Activated B cell treated with CpG ODN at 0.5 μM for 24 hours (primary cell): ENCODE results near the gene ARL13B. TPM values are rescaled to one million over a fixed set of nuclear protein-coding genes. Genes with fewer than 3 reads are reported as not detected.

Experiments
- ATAC-seq: fragments of 200-7000 bp; cut with Tn5 transposase; one replicate; pipeline ENCODE4 v1.10.0; 2021; ENCODE audit warnings: low read depth, mild to moderate bottlenecking, moderate library complexity
- CTCF ChIA-PET: fragments of 350-600 bp; sonication (Branson Sonifier 250); formaldehyde crosslinking; loops from one replicate; lab custom pipeline; 2021; ENCODE audit warnings: antibody characterized with exemption; lab: Charles Lee
- POLR2A ChIA-PET: fragments of 350-600 bp; sonication (Branson Sonifier 250); formaldehyde crosslinking; loops from one replicate; lab custom pipeline; 2021; ENCODE audit warnings: antibody characterized with exemption; lab: Charles Lee
- DNase-seq: peaks from one replicate; pipeline ENCODE4 v3.0.0; 2022
- H3K27ac Mint-ChIP-seq: one replicate; pipeline ENCODE4 v1.8.0; 2020; ENCODE audit warnings: mixed read lengths
- H3K27me3 Mint-ChIP-seq: one replicate; pipeline ENCODE4 v1.8.0; 2021; ENCODE audit warnings: mixed read lengths
- H3K36me3 Mint-ChIP-seq: one replicate; pipeline ENCODE4 v1.8.0; 2021; ENCODE audit warnings: low read depth, mixed read lengths
- H3K4me1 Mint-ChIP-seq: one replicate; pipeline ENCODE4 v1.8.0; 2021; ENCODE audit warnings: mixed read lengths
- H3K4me3 Mint-ChIP-seq: one replicate; pipeline ENCODE4 v1.8.0; 2020; ENCODE audit warnings: mild to moderate bottlenecking, mixed read lengths
- H3K9me3 Mint-ChIP-seq: one replicate; pipeline ENCODE4 v1.8.0; 2020; ENCODE audit warnings: mixed read lengths
- intact Hi-C: fragments of 100-400 bp; cut with micrococcal nuclease; formaldehyde crosslinking; loops from one replicate; pipeline ENCODE4 v1.15.1; 2024
- total RNA-seq: library from RNA; stranded (reverse); gene quantifications from 2 replicates; pipeline ENCODE4 v1.2.3, GENCODE V29; 2022
- TF ChIP-seq, protein P1 (sequence below): fragments of 200-600 bp; IDR thresholded peaks from one replicate; pipeline ENCODE4 v1.8.0; 2022; ENCODE audit warnings: antibody characterized with exemption, mild to moderate bottlenecking

Gene ARL13B
- total RNA-seq, 1 donor from 2014 or later = 12.1 TPM

- POLR2A ChIA-PET = interaction anchor here (0.7 kb wide), 1 partner anchor 48 kb away, joined by 4 read pairs; no protein-coding TSS in a partner anchor
- intact Hi-C loops = no loop called here
- Mint-ChIP-seq H3K27me3 (no peaks in the 10 kb centered on the region), H3K9me3 (no peaks in the 10 kb centered on the region), H3K4me1 (no peaks in the 10 kb centered on the region), H3K27ac (no peak overlapping the region), H3K36me3 (no peaks in the 10 kb centered on the region), H3K4me3 (no peak overlapping the region)
- ATAC-seq (no peak), DNase-seq (no peak)
- TF ChIP-seq, protein P1, sequence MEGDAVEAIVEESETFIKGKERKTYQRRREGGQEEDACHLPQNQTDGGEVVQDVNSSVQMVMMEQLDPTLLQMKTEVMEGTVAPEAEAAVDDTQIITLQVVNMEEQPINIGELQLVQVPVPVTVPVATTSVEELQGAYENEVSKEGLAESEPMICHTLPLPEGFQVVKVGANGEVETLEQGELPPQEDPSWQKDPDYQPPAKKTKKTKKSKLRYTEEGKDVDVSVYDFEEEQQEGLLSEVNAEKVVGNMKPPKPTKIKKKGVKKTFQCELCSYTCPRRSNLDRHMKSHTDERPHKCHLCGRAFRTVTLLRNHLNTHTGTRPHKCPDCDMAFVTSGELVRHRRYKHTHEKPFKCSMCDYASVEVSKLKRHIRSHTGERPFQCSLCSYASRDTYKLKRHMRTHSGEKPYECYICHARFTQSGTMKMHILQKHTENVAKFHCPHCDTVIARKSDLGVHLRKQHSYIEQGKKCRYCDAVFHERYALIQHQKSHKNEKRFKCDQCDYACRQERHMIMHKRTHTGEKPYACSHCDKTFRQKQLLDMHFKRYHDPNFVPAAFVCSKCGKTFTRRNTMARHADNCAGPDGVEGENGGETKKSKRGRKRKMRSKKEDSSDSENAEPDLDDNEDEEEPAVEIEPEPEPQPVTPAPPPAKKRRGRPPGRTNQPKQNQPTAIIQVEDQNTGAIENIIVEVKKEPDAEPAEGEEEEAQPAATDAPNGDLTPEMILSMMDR = no peak
- CTCF ChIA-PET = no interaction called here
These were observed 8.8 kb downstream of the ARL13B start for GRCh38 chr3:93988764-93989163.

- ChIA-PET CTCF (no interaction called here), POLR2A (interaction anchor here (0.7 kb wide), 1 partner anchor 48 kb away, joined by 4 read pairs; no protein-coding TSS in a partner anchor)
- H3K27me3 Mint-ChIP-seq = no peaks in the 10 kb centered on the region
- TF ChIP-seq, protein P1 = no peak
- intact Hi-C loops = no loop called here
- no peaks in the 10 kb centered on the region for H3K36me3 Mint-ChIP-seq
- DNase-seq (no peak), ATAC-seq (no peak)
- H3K27ac Mint-ChIP-seq = no peak overlapping the region
- no peak overlapping the region for H3K4me3 Mint-ChIP-seq
- H3K9me3 Mint-ChIP-seq = no peaks in the 10 kb centered on the region
- H3K4me1 Mint-ChIP-seq = no peaks in the 10 kb centered on the region
These were observed 9.3 kb downstream of the ARL13B start for GRCh38 chr3:93989241-93989640.

DNA sequence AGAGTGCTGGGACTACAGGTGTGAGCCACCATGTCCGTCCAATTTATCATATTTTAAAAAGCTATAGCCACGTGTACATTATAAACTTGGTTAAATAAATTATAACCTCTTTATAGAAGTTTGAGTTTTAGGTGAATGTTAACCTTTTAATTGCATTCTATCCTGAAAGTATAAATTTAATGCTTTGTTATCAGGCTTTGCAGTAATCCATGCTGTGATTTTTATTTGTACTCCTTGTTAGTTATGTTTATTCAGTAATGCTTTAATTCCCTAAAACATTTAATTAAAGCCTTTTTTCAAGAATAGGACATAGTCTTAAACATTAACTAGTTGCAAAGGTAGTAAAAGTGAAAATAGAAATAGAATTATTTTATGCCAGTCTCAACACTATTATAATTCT, 11.7 kb downstream of the ARL13B start:
- POLR2A ChIA-PET = no interaction called here
- ATAC-seq (no peak), DNase-seq (no peak)
- Mint-ChIP-seq H3K27ac (no peak overlapping the region), H3K4me3 (no peak overlapping the region), H3K36me3 (peaks cover 1% of the 10 kb centered on the region), H3K27me3 (no peaks in the 10 kb centered on the region), H3K9me3 (no peaks in the 10 kb centered on the region), H3K4me1 (no peaks in the 10 kb centered on the region)
- CTCF ChIA-PET = no interaction called here
- TF ChIP-seq, protein P1 = no peak
- intact Hi-C loops = no loop called here

DNA sequence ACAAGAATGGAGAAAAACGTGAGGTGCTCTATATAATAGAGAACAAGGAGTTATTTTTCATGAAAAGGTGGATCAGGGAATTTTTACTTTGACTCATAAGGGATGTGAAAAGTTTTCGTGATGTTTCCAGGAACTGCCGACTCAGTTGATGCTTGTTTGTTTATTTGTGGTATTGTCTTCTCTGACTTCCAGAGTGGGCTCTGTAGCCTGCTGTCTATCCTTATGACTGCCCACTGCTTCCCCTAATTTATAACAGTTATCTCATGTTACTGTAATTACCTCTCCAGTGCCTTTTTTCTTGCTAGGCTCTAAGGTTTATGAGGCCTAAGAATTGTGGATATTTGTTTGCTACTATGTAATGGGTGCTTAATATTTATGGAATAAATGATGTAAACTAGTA, 12.3 kb downstream of the ARL13B start:
- Mint-ChIP-seq H3K9me3 (no peaks in the 10 kb centered on the region), H3K27me3 (no peaks in the 10 kb centered on the region), H3K27ac (no peak overlapping the region), H3K36me3 (peaks cover 7% of the 10 kb centered on the region), H3K4me3 (no peak overlapping the region), H3K4me1 (no peaks in the 10 kb centered on the region)
- intact Hi-C loops = no loop called here
- no peak for DNase-seq
- ChIA-PET POLR2A (no interaction called here), CTCF (no interaction called here)
- no peak for ATAC-seq
- TF ChIP-seq, protein P1 = no peak

GRCh38 chr3:93994056-93994455, 14.1 kb downstream of the ARL13B start:
- DNase-seq = no peak
- Mint-ChIP-seq H3K4me1 (no peaks in the 10 kb centered on the region), H3K27ac (no peak overlapping the region), H3K9me3 (no peaks in the 10 kb centered on the region), H3K27me3 (no peaks in the 10 kb centered on the region), H3K36me3 (peaks cover 15% of the 10 kb centered on the region), H3K4me3 (no peak overlapping the region)
- intact Hi-C loops = no loop called here
- ATAC-seq = no peak
- TF ChIP-seq, protein P1 = no peak
- POLR2A ChIA-PET = no interaction called here
- CTCF ChIA-PET = no interaction called here
